Measurements from ENCODE around the gene PRSS2.

DNA sequence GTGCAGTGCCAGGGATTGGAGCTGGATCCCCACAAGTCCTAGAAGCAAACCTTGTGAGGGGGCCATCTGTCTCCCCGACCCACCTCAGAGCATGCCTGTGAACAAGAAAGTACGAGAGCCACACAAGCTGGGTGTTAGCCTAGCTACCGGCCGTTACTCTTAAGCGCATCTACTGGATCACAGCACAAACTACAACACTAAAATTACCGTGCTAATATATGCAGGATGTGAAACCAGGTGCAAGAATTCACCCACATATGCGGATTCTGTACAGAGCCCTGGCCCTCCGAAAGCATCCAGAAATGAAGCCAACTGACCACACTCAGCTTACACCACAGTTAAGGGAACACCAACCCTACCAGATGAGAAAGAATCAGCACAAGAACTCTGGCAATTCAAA is 37.5 kb upstream of the PRSS2 start:
- TF ChIP-seq, protein P1, sequence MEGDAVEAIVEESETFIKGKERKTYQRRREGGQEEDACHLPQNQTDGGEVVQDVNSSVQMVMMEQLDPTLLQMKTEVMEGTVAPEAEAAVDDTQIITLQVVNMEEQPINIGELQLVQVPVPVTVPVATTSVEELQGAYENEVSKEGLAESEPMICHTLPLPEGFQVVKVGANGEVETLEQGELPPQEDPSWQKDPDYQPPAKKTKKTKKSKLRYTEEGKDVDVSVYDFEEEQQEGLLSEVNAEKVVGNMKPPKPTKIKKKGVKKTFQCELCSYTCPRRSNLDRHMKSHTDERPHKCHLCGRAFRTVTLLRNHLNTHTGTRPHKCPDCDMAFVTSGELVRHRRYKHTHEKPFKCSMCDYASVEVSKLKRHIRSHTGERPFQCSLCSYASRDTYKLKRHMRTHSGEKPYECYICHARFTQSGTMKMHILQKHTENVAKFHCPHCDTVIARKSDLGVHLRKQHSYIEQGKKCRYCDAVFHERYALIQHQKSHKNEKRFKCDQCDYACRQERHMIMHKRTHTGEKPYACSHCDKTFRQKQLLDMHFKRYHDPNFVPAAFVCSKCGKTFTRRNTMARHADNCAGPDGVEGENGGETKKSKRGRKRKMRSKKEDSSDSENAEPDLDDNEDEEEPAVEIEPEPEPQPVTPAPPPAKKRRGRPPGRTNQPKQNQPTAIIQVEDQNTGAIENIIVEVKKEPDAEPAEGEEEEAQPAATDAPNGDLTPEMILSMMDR (IDR thresholded peaks at IDR 0.05): no peak
- TF ChIP-seq POLR2AphosphoS5 (IDR thresholded peaks at IDR 0.05; ENCODE audit: low read depth, low read length): no peak
- no peak for TF ChIP-seq SIN3A (IDR thresholded peaks at IDR 0.05; ENCODE audit: borderline replicate concordance, insufficient read depth, low read depth, low read length)
